ENCODE measurements around the gene SPI1.
A peak's percentile ranks its signal among the peaks of the same experiment; 100 is the strongest.

Gene SPI1

DNA sequence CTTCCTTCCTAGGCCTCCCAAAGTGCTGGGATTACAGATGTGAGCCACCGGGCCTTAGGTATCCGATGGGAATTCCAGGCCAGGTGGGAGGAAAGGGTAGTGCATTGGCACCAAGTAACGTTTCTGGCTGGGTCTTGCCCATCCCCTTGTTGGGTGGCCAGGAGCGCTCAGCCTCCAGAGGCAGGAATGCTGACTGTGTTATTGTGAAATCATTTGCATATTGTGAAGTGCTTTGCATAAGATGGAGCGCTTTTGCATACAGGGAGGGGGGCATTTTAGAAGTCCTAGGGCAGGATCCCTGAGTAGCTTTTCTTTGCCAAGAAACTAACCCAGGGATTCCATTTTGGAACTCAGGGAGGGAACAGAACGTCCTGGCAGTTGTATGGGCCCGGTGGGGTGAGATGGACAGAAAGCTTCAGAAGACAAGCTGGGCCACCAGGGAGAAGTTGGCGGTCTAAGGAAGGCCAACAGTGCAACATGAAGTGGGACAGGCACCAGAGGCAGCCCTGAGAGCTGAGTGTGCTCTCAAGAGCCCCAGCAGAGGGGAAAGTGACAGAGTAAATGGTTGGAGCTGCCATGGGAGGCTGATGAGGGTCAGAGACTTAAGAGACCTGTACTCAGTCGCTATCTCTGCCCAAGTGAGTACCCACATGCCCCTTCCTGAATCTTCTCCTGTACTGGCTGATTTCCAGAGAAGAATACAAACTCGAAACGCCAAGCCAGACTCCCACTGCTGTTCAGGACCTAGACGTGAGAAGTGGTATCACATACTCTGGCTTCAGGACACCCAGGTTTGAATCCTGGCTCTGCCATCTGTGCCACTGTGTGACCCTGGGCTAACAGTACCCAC lies 28.8 kb upstream of the SPI1 start:
- DNase-seq (ENCODE audit: low read depth) = no peak

DNA sequence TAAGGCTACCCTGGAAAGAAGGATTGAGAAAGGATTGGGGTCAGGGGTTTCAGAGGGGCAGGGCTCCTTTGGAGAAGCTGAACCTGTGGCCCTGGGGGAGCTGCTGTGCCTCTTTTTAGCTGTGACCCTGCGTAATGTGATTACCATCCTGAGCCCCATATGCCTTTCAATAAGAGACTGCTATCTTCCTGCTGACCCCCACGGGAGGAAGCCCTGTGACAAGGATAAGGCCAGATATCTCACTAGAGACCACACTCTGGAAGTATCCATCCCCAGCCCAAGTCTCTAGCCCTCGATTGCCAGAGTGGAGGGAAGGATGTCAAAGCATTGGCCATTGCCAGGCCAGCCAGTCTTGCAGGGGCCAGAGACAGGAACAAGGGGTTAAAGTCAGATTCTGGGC lies 25.2 kb upstream of the SPI1 start:
- no peak for DNase-seq (ENCODE audit: low read depth)

DNA sequence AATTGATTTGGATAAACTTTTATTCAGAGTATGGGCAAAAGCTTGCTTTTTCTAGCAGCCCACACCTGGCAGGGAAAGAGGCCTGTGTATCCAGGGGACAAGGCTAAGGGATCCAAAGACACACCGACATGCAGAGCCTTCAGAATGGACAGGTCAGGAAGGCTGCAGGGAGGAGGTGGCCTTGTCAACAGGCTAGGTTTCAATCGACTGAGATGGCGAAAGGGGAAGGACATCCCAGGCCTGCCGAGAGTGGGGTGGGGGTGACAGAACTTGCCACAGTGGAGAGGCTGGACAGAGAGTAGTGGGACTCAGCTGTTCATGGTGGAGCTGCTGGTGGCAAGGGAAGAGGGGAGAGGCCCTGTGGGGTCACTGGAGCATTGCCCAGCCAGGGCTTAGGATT lies 24.8 kb upstream of the SPI1 start:
- DNase-seq (ENCODE audit: low read depth) = no peak

DNA sequence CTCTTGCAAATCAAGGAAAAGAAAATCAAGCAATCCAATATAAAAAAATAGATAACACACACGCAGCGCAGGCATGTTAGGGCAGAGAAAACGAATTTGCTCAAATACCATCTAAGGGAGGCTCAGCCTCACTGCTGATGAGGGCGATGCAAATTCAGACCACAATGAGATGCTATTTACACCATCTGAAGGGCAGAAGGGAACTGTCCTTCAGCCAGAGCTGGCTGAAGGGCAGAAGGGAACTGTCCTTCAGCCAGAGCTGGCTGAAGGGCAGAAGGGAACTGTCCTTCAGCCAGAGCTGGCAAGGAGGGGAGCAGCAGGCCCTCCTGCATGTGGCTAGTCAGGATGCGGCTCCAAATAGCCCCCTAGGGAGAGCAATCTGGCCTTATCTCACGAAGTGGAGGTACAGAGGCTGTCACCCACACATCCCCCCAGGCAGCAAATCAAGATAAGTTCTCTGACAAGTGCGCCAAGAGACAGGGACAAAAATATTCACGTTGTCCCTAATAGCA lies 22.5 kb upstream of the SPI1 start:
- DNase-seq (ENCODE audit: low read depth) = no peak

DNA sequence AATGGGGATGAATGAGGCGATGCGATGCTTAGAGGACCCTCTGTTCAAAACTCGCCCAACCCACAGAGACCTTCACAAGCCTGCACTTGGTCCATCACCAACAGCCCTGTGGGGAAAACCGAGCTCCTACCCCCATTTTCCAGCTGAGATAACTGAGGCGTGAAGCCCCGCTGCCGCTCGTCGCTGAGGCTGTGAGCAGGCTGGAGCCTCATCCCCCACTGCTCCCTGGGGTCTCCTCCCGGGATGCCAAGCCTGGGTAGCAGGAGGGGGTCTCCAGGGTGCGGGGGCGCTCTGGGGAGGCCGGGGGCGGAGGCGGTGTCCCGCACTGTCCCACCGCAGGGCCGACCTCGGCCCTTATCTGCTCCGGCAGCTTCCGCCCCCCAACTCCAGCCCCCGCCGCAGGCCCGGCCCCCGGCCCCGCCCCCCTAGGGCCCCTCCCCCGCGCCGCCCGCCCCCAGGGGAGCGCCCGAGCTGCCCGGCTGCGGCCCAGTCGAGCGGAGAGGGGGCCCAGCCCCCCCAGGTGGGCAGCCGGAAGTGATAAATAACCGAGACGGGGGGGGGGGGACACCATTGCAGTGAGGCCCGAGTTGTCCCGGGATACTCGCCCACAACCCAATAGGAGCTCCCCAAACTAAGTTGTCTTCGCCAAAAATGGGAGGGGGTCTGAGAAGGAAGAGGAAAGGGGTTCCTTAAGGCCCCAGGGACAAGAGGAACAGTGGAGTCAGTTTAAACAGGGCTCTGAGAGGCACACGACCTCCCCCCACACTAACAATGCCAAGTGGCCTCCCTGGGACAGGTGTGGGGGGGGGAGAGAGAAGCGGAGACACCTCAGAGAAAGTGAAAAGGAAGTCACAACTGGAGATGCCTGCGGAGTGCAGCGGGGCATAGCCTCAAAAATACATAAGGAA lies 21.8 kb upstream of the SPI1 start:
- no peak for DNase-seq (ENCODE audit: low read depth)

DNA sequence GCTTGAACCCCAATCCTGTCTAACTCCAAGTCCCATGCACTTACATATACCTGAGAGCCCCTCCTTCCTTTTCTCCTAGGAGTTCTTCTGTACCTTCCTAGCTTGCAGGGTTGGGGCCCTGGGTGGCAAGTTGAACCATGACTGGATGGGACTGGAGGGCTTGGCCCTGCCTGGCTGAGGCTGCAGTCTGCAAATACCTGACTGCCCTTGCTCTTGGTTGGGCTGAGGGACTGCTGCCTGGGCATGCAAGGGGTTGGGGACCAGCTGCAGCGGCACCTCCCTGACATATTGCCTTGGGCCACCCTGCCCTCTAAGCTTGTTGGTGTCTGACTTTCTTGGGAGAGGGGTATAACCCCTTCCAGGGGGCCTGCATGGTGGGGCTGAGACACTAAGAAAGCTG lies 20.2 kb upstream of the SPI1 start:
- no peak for DNase-seq (ENCODE audit: low read depth)

DNA sequence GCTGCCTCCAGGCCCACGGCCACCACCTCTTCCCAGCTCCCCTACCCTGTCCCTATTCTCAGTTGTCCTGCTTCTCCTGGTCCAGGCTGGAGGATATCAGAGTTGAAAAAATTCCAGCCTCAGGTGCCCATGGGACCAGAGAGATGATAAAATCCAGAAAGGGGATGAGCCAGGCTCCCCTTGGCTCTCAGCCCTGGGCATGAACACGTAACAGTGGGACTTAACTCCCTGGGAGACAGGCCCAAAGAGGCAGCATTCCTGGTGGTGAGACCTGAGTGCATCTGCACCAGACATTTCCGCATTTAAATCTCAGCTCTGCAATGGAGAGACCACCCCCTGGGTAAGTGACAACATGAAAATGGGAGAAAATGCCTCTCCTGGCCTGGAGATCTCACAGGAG lies 19.7 kb upstream of the SPI1 start:
- DNase-seq (ENCODE audit: low read depth) = no peak

DNA sequence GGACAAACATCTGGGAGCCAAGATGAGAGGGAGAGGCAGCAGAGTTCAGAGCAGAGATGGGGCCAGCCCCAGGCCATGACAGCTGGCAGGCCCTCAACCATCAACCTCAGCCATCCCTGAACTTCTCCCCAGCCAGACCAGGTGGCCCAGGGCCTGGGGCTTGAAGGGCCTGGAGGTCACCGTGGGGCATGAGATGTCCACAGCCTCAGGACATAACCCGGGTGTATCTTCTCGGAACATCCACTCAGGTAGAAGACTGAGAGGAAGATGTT lies 17.6 kb upstream of the SPI1 start:
- DNase-seq (ENCODE audit: low read depth) = no peak

DNA sequence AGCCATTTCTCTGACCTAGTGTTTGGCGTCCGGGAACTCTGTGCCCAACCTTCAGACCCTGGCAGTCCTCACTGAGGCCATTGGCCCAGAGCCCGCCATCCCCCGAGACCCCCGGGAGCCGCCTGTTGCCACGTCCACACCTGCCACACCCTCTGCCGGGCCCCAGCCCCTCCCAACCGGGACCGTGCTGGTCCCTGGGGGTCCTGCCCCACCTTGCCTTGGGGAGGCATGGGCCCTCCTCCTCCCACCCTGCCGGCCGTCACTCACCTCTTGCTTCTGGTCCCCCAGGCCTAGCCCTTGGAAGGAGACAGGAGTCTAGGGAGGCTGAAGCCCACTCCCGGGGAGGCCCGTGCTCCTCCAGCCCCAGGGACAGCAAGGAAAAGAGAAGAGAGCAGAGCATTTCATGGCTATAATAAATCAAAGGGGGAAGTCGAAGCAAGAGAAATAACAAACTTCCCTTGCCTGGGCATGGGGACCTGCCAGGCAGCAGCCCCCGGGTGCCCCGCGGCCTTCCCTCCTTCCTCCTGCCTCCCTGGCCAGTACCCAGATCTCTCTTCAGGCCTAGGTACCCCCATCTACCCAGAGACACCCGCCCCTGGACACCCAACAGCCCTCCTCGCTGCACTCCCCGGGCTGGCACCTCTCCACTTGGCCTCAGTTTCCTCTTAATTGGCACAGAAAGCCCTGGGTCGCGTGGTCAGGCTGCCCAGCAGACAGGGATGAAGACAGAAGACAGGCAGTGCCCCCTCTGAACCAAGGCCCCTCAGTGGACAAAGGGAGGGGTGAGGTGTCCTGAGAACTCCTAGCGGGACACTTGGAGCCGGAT lies 17.1 kb upstream of the SPI1 start:
- DNase-seq (ENCODE audit: low read depth) = no peak

DNA sequence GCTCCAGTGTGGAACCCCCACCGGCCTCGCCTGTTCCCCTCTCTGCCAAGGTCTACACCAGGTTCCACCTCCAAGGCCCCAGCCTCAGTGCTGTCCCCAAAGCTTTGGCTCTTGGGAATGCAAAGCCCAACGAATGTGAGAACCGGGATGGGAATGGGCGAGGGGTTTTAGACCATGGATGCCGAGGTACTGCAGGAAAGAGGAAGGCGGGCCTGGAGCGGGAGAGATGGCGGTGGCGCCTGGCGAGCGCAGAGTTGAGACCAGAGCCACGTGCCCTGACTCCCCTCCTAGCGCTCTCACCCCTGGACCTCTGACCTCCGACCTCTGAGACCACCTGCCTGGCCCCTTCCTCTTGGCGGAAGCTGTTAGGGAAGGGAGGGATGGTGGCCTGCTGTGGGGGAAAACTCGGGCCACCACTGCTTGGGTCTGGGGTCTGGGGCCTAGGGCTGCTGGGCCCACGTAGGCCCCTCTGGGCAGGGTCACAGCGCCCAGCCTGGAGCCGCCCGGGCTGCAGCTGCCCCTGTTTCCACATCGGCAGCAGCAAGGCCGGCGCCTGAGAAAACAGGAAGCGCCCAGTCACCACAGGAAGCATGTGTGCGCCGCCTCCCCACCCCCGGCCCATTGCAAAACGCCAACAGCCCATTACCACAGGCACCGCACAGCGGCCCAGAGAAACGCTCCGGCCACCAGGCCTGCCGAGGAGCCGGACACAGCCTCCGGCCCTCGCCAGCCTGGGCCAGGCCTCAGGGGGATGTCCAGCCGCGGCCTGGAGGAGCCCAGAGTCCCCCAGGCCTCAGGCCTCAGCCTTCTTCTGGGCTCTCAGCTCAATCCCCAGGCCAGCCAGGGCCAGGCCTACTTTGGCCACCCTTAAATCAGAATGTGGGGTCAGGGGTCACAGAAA lies 16.2 kb upstream of the SPI1 start:
- DNase-seq (ENCODE audit: low read depth) = no peak

DNA sequence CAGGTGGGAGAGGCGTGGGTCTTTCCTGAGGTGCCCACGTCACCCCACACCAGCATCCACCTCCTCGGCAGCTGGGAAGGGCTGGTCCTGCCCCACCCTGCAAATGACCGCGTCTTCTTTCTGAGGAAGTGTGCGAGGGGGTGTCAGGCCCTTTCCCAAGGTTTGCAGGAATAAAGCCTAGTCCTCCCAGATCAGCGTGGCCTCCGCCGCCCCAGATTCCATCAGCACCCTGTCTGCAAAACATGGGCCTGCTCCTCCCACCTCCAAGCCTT lies 15.6 kb upstream of the SPI1 start:
- DNase-seq (ENCODE audit: low read depth) = no peak

DNA sequence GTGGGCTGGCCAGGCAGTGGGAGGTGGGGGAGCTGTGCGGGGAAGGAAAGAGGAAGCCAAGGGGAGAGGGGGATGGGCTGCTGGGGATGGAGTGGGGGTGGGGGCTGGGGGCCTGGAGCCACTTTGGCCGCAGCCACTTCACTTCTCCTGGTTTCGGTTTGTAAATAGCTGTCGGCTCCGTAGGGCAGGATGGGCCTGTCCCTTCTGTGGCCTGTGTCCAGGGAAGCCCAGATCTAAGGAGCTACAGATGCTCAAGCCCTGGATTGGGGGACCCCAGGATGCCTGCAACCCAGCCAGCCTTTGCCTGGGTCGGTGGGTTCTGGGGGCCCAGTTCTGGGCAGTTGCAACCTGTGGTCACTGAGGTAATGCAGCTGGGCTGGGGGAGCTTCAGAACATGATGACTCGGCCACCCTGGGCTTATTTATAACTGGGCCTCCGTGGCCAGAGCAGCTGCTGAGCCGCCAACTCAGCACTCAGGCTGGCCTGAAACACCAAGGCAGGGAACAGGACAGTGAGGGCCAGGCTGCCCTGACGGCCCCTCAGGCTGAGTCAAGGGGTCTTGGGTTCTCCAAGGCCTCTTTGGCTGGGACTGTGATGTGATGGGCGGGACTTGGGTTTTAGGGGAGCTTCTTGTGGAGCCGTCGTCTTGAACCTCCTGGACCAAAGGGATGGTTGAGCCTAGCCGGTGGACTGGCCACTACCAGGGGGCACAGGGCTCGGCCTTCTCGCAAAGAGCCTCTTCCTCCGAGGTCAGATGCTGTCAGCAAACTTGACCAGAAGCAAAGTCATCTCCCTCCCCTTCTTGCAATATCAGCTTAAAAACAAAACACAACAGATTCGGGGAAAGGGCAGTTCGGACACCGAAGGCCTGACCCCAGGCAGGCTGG lies 15.1 kb upstream of the SPI1 start:
- DNase-seq (ENCODE audit: low read depth) = peak; percentile 35

DNA sequence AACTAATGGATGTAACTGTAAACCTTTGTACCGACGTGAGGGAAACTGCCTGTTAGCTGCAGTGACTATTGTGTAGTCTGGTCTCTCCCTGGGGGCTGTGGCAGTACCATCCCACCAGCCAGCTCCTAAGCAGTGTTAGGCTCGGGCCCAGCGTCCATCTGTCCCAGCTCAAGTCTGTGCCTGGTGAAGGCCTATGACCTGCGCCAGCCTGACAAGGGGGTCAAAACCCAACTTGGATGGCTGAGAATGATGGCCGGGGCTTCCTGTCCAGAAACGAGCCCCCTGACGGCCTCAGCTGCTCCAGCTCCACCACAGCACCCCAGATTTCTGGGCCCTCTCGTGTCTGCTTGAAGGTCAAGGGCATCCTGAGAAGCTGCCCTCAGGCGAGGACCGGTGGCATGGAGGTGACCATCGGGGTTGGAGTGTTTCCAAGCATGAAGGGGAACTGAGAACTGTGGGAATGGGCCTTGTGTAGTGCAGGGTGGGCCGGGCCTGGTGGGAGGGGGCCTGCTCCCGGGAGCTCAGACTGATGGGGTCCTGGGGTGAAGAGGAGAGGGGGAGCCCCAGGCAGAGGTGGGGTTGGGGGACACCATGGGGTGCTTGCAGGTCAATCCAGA lies 14.3 kb upstream of the SPI1 start:
- no peak for DNase-seq (ENCODE audit: low read depth)

DNA sequence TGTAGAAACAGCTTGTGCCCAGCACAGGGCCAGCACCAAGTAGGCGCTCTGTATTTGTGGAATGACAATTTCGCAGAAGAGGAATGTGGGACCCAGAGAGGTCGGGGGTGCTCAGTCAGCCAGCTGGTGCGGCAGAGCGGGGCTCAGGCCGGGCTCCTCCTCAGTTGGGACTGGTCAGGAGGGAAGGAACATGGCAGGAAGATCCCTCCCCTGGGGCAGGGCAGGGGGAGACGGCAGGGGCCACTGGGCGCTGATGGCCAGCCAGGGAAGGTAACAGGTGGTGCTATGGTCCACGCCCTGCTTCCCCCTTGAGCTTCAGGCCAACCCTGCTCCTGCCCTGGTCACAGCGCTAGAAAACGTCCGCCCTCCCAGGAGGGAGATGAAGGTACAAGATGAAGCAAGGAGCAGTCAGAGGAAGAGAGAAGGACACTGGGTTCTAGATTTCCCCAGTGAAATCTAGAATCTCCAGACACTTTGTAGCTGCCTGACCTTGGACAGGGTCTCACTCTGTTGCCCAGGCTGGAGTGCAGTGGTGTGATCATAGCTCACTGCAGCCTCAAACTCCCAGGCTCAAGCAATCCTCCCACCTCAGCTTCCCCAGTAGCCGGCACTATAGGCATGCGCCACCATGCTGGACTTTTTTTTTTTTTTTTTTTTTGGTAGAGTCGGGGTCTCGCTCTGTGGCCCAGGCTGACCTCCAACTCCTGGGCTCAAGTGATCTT lies 13.5 kb upstream of the SPI1 start:
- no peak for DNase-seq (ENCODE audit: low read depth)

DNA sequence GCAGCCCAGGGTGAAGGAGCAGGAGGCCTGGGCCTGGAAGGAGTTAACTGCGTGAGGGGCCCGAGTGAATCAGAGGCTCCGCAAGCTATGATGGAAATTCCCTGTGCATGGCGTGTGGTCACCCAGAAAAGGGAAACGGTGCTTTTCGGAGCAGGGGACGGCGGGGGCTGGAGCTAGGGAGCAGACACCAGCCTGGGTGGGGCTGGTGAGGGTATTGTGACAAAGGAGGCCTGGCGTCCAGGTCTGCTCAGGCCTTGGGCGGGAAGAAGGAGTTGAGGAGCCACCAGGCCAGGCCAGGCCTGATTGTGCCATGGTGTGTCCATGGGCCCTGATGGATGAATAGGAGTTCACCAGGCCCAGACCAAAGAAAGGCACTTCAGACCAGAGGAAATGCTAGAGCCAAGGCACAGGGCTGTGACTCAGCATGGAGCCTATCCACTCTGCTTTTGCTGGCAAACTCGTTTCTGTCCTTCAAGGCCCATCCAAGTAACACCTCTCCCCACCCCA lies 12.8 kb upstream of the SPI1 start:
- DNase-seq (ENCODE audit: low read depth) = no peak

DNA sequence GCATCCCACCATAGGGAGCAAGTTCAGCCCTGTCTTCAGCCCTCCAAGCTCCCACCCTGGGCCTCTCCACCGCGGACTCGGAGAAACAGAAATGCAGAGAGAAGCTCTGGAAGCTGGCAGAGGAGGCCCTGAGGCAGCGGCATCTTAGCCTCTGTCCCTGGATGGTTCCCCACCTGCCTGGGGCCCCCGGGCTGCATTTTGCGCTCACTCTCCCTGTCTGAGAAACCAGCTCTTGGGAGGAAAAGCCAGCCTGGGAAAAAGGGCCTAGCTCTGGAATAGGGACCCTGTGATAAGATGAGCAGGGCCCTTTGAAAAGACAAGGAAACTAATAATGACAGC lies 12.0 kb upstream of the SPI1 start:
- DNase-seq (ENCODE audit: low read depth) = no peak

DNA sequence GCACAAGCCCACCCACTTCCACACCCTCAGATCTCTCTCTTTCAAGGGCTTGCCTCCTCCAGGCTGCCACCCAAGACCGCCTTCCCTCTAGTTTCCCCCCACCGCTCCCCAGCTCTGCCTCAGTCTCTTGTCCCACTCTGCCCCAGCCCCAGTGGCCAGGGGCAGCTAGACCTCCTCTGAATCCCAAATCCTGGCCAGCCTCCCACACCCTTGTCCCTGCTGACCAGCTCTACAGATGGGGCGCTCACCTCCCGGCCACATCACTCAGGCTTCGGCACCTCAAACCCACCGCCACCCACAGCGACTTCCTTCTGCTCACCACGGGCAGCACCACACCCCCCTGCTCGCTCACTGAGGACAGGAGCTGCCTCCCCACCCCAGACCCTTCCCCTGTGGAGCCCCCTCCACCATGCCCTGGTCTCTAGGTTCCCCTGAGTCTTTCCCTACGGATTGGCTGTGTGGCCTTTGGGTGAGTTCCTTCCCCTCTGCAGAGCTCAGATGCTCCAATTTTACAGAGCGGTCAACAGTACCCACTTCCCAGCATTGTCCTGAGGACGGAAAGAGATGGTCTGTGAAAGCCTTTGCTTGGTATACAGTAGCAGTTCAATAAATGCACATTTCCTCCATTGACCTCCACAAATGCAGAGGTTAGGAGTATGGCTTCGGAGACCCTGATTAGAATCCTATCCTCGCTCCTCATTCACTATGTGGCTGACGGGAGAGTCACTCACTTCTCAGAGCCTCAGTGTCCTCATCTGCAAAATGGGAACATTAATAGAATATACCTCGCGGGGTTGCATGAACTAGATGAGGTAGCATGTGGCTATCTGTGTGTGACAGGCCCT lies 11.5 kb upstream of the SPI1 start:
- DNase-seq (ENCODE audit: low read depth) = no peak
